GM12875 (cell line): ENCODE data around the gene GPR152.

Experiments
- H3K4me3 ChIP-seq: one replicate; pipeline ENCODE4 v1.5.1; 2011; ENCODE audit warnings: low read depth, low read length, control low read depth
- TF ChIP-seq, protein P1 (sequence below): IDR thresholded peaks from 2 replicates; pipeline ENCODE4 v1.5.1; 2011; ENCODE audit warnings: low read depth, mild to moderate bottlenecking, control low read depth, inconsistent platforms, low read length, moderate library complexity, borderline replicate concordance; ENCODE audit not compliant: insufficient read depth

Gene GPR152

DNA sequence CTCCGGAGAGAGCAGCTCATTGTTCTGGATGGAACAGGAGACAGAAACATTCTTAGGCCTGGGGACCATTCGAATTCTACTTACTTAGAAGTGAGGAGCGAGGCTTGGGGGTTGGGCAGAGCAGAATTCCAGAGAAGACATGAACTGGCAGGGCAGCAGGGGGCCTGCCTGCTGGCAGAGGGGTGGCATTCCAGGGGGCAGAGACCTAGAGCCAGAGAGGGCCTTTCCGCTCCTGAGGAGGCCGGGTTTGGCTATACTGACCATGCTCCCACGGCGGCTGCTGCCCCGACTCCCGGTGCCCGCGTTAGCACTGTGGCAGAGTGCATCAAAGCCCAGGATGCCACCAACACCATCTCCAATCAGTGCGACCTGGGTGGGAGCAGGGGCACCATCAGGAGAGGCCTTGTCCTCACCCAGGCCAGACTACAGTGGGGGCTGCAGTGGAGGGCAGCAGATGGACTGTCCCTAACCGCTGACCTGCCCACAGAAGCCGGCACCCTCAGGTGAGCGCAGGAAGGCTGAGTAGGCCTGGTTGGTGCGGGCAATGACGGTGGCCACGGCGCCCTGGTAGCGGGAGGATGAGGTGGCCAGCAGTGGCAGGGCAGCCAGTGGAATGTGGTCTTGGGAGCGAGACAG is 45.2 kb upstream of the GPR152 start:
- no peak overlapping the region for H3K4me3 ChIP-seq
- TF ChIP-seq, protein P1, sequence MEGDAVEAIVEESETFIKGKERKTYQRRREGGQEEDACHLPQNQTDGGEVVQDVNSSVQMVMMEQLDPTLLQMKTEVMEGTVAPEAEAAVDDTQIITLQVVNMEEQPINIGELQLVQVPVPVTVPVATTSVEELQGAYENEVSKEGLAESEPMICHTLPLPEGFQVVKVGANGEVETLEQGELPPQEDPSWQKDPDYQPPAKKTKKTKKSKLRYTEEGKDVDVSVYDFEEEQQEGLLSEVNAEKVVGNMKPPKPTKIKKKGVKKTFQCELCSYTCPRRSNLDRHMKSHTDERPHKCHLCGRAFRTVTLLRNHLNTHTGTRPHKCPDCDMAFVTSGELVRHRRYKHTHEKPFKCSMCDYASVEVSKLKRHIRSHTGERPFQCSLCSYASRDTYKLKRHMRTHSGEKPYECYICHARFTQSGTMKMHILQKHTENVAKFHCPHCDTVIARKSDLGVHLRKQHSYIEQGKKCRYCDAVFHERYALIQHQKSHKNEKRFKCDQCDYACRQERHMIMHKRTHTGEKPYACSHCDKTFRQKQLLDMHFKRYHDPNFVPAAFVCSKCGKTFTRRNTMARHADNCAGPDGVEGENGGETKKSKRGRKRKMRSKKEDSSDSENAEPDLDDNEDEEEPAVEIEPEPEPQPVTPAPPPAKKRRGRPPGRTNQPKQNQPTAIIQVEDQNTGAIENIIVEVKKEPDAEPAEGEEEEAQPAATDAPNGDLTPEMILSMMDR, result no peak

DNA sequence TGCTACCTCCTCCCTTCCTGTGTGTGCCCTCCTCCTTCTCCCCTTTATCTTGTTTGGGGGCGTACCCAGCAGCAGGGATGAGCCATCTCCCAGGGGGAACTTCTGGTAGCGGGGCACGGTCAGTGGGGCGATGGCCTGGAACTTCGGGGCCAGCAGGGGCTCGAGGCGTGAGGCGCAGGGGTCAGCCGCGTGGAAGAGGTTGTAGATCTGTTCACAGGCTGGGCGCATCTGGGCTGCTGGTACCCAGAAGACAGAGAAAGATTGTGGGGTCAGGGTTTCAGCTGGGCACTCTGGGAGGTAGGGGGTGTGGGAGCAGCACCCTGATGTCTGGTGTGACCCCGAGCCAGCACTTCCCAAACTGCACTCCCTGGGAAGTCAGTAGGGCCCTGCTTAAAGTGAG is 43.6 kb upstream of the GPR152 start:
- H3K4me3 ChIP-seq, result no peak overlapping the region
- TF ChIP-seq, protein P1, result no peak

DNA sequence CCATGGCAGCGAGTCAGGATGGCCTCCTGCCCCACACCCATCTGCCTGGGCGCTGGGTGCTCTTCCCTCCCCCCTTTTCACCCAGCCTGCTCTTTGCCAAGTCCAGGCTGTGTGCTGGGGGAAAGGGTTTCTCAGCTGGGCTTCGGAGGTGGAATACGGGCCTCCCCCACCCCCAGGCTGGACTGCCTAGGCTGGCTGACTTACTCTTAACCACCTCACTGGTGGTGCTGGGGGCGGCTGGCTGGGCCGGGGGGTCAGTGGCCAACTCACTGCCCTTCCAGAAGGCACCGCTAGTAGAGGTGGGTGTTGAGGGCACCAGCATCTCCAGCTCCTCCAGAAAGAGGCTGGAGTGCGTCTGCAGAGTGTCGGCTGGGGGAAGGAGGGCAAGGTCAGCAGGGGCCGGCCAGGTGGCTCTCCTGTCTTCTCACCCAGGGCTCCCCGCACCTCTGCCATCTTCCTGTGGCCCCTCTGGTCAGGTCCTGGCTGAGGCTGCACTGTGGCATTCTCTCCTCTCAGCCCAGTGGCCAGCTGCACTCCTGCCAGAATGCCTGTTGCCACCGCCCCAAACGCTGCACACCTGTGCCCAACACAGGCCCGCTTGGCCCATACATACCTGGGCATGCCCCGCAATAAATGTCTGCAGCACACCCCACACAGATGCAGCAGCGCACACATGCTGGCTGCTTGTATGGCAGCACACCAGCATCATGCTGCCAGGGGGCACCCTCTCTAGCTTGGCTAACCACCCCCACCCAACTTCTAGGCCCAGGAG is 42.9 kb upstream of the GPR152 start:
- H3K4me3 ChIP-seq, result no peak overlapping the region
- TF ChIP-seq, protein P1, result no peak

- TF ChIP-seq, protein P1, result no peak
- H3K4me3 ChIP-seq, result no peak overlapping the region
These were observed 42.1 kb upstream of the GPR152 start for GRCh38 chr11:67494371-67495233.

DNA sequence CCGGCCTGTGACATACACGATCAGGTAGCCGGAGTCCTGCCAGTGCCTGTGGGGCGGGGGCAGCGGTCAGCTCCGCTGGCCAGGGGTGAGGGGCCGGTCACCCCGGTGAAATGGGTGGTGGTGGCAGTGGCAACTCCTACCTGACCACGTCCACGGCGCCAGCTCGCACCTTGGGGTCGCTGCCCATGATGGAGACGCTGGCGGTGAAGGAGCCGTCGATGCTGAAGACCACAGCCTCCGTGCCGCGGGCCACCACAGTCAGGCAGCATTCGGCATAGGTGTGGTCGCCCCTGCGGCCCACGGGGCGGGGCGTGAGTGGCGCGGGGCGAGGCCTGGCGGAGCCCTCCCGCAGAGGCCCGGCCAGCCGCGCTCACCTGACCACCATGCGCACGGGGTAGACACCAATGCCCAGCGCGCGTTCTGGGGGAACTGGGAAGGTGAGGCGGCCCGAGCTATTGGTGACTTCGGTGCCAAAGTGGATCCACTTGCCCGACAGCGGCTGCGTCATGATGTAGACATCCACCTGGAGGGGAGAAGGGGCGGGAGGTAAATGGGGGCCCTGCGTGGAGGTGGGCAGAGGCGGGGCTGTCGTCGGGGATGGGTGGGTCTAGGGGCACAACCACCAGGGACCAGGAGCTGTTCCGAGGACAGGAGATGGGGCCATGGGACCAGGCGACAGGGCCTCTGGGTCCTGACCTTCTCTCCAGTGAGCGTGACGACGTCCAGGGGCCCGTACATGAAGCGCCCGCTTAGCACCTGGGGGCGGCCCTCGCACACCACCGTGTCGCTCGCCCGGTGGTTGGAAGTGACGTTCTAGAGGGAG is 41.2 kb upstream of the GPR152 start:
- TF ChIP-seq, protein P1, result no peak
- no peak overlapping the region for H3K4me3 ChIP-seq

DNA sequence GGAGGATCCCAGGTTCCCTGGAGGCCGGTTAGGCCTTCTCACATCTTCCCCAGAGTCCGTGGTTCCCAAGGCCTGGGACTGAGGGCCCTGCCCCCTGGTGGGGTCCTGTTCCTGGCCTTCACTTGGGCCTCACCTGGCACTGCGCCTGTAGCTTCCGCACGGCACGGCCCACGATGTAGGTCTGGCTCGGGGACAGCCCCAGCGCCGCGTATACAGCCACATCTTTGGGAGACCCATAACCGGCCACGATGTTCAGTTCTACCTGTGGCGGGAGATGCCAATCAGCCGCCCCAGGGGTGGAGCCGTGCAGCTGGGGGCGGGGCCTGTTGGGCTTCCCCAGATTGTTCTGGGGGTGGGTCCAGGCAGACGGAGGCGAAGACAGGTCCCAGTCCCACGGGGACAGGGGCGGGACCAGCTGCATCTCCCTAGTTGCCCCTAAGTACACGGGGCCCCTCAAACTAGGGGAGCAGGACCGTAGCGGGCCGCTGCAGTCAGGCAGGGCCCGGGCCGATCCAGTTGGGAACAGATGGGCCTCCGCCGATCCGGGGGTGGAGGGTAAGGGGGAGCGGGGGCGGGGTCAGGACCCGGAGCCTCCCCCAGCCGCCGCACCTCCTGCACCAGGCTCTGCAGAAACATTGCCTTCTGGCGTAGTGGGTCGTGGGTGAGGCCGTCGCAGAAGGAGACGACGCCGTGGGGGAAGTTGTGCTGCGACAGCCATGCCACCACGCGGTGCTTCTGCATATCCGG is 40.4 kb upstream of the GPR152 start:
- TF ChIP-seq, protein P1, result no peak
- H3K4me3 ChIP-seq, result no peak overlapping the region
